Left lobe of liver (tissue), 2 donors: ENCODE data around the gene PLXNA3. TPM values are rescaled to one million over a fixed set of nuclear protein-coding genes. Genes with fewer than 3 reads are reported as not detected.
"Not testable (repeated sequence)": the region's sequence is repeated elsewhere in the genome, so short reads cannot be mapped to it uniquely, and the experiment has no call there.

Experiments
- ATAC-seq: fragments of 200-7000 bp; cut with Tn5 transposase; one replicate; pipeline ENCODE4 v1.9.1; 2020; ENCODE audit warnings: mild to moderate bottlenecking, moderate library complexity
- DNase-seq: peaks from one replicate; pipeline ENCODE4 v3.0.0-alpha.2; 2020; ENCODE audit warnings: low spot score
- total RNA-seq: library from RNA; stranded (reverse); gene quantifications from one replicate; pipeline ENCODE4 v1.2.1, GENCODE V29; 2021
- donor health status: DM: no; HTN: no; CAD: no; lungs with moderate emphysema.
- donor health status: DM: no; HTN: yes; CAD: no.

PLXNA3 gene
- total RNA-seq, 1 donor from 2014 or later: 4.5 TPM

DNA sequence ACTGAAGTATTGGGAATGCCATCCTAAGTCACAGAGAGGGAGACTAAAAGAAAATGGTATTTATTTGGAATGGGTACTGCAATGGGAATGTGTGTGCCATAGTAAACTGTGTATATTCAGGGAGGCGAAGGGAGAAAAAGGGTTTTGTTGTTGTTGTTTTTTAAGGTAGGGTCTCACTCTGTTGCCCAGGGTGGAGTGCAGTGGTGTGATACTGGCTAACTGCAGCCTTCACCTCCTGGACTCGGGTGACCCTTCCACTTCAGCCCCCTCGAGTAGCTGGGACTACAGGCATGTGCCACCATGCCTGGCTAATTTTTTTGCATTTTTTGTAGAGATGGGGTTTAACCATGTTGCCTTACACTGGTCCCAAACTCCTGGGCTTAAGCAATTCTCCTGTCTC lies 36.6 kb downstream of the PLXNA3 start:
- DNase-seq: no peak
- ATAC-seq: no peak

DNA sequence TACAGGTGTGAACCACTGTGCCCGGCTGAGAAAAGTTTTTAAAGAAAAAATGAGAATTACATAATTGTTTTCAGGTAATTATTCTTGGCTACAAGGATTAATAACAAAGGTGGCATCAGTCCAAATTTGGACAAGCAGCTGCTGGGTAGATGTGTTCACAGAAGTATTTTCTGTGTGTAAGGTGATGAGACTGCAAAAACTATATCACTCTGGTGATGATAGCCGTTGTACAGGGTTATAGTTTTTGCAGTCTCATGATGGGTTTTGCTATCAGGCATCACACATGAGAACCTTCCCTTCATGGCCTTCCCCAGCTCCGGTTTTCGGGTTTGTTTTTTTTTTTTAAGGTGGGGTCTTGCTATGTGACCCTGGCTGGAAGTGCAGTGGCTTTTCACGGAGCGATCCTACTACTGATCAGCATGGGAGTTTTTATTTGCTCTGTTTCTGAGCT lies 37.4 kb downstream of the PLXNA3 start:
- DNase-seq (no peak), ATAC-seq (no peak)

- not testable (repeated sequence) for DNase-seq, ATAC-seq
These were observed 38.6 kb downstream of the PLXNA3 start for GRCh38 chrX:154496591-154497137.

GRCh38 chrX:154501423-154501822 lies 43.3 kb downstream of the PLXNA3 start:
- ATAC-seq, DNase-seq: not testable (repeated sequence)

- no peak for DNase-seq
- ATAC-seq: no peak
These were observed 44.0 kb downstream of the PLXNA3 start for GRCh38 chrX:154502098-154502497.

DNA sequence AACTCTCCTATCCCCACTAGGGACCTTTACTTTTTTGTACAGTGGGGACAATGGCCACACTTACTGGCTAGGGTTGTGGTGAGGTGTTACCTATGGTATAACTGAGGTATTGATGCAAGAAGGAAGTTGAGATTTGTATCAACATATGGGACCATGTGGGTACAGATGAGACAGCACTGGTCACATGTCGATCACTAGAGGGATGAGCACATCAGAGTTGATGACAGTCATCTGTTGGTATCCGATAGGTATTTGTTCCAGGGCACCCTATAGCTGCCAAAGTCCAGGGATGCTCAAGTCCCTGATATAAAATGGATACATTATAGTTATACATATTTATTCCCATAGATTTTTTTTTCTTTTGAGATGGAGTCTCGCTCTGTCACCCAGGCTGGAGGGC lies 44.9 kb downstream of the PLXNA3 start:
- ATAC-seq (no peak), DNase-seq (no peak)

GRCh38 chrX:154505734-154506133 lies 47.7 kb downstream of the PLXNA3 start:
- DNase-seq: no peak
- ATAC-seq: no peak

DNA sequence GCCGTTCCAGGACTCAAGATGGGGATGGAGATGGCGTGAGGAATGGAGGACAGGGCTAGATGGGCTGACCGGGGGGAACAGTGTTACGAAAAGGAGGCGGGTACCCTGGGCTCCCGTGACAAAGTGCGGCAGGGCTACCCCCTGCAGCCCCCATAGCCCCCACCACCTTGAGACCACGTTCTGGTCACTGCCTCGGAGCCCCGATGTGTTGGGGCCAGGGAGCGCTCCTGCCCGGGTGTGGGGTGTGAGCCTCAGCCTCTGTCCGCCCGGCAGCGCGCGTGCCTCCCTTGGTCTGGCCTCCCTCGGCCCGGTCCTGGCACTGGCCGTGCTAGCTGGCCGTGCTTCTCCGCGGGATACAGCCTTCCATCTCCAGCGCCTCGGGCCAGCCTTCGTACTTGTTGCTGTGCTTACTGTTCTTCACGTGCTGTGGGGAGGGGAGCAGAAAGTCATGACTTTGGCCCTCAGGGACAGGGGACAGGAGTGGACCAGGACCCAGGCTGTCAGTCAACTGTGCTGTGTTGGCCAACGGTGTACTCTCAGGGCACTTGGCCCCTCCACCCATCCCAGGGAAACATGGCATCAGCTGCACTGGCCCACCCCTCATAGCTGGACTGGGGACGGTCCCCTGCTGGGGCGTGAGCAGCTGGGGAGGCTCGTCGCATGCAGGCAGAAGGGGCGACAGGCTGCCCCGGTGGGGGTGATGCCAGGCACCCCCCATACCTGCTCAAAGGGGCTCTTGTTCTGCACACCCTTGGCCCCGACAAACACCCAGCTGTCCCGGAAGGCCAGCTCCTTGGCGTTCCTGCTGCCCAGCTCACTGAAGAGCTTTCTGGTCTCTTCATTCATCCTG lies 48.6 kb downstream of the PLXNA3 start:
- no peak for DNase-seq
- ATAC-seq: no peak

GRCh38 chrX:154507673-154508383 lies 49.7 kb downstream of the PLXNA3 start:
- DNase-seq (no peak), ATAC-seq (no peak)

DNA sequence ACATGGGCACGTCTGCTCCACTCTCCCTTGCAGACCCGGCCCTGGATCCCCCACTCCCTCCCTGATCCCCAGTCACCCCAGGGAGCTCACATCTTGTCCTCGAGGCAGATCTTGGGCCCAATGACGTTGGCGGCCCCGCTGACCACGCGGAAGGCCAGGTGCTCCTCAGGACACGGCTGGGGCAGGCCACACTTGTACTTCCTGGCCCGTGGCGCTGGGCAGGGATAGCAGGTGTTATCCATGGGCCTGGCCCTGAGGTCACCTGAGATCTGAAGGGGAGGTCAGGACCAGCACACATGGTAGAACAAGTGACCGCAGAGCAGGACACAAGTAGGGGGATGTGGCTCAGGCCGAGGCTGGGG lies 50.3 kb downstream of the PLXNA3 start:
- ATAC-seq (no peak), DNase-seq (no peak)

DNA sequence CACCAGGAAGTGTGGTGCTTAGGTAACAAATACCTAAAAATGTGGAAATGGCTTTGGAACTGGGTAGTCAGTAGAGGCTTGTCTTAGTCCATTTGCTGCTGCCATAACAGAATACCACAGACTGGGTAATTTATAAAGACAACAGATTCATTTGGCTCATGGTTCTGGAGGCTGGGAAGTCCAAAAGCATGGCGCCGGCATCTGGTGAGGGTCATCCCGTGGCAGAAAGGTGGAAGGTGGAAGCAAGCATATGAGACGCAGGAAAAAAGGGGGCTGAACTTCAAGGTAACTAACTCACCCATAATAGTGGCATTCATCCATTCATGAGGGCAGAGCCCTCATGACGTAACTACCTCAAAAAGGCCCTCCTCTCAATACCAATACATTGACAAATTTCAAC lies 51.4 kb downstream of the PLXNA3 start:
- no peak for ATAC-seq

GRCh38 chrX:154511761-154512160 lies 53.7 kb downstream of the PLXNA3 start:
- DNase-seq (no peak), ATAC-seq (no peak)

More for the DNA sequence above, 51.4 kb downstream of the PLXNA3 start:
- no peak for DNase-seq

- ATAC-seq (no peak), DNase-seq (no peak)
These were observed 54.9 kb downstream of the PLXNA3 start for GRCh38 chrX:154512879-154513553.

- DNase-seq (no peak), ATAC-seq (no peak)
These were observed 55.6 kb downstream of the PLXNA3 start for GRCh38 chrX:154513716-154514115.

GRCh38 chrX:154515090-154515965 lies 57.2 kb downstream of the PLXNA3 start:
- DNase-seq (peak; percentile 68), ATAC-seq (peak; percentile 48)

DNA sequence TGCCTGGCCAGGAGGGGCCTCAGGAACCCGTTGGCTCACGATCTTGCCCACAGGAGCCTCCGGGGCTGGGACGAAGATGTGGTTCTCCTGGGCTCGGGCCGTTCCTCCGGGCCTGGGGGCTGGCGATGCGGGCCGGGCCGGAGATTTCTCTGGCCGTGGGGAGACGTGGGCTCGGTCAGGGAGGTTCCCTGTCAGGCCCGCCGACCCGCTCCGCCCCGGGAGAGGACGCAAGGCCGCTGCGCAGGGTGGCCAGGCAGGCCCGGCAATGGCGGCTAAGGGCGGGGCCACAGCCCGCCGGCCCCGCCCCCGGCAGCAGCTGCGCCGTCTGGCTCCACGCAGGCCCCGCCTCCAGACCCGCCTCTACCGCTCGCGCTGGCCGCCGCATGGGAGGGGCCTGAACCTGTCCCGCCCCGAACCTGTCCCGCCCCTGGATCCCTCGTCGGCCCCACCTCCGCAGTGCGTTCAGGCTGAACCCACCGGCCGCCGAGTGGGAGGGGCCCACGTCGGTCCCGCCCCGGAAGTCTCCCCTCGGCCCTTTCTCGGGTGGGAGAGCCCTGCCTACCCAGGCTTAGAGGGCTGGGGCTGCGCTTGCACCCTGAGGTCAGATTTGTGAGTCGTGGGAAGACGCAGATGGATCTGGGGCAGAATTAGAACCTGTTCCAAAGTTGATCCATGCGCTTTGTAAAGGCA lies 58.0 kb downstream of the PLXNA3 start, which contains the start of gene FAM3A:
FAM3A (minus strand) TSS at position 267 of the 690 bp plus-strand sequence. CDS start 460 bp downstream, outside the sequence.
- ATAC-seq (peak; percentile 91), DNase-seq (peak; percentile 94)

GRCh38 chrX:154516656-154517100 lies 58.6 kb downstream of the PLXNA3 start:
- no peak for DNase-seq

GRCh38 chrX:154517101-154517781 lies 59.2 kb downstream of the PLXNA3 start:
- ATAC-seq (peak; percentile 19), DNase-seq (no peak)

More at GRCh38 chrX:154516656-154517100, 58.6 kb downstream of the PLXNA3 start:
- no peak for ATAC-seq

GRCh38 chrX:154519389-154519788 lies 61.3 kb downstream of the PLXNA3 start:
- ATAC-seq: no peak
- no peak for DNase-seq
